Smooth muscle cell (in vitro differentiated cells): ENCODE data around the gene COA3. TPM values are rescaled to one million over a fixed set of nuclear protein-coding genes. Genes with fewer than 3 reads are reported as not detected.

Source experiments
- DNase-seq: peaks from one replicate; lab custom pipeline; 2025; ENCODE audit not compliant: unreplicated experiment; lab: John Stamatoyannopoulos, UW
- H2AFZ ChIP-seq: fragments of 200-600 bp; sonication (generic); 2 replicates; pipeline ENCODE4 v1.6.0; 2016; ENCODE audit warnings: antibody characterized with exemption, low read depth, mild to moderate bottlenecking
- H3F3A ChIP-seq: fragments of 200-600 bp; sonication (generic); 2 replicates; pipeline ENCODE4 v1.6.0; 2017; ENCODE audit warnings: antibody characterized with exemption, low read depth
- H3K27ac ChIP-seq: fragments of 200-600 bp; sonication (generic); 2 replicates; pipeline ENCODE4 v1.5.1; 2016; ENCODE audit warnings: low read depth, mild to moderate bottlenecking
- H3K27me3 ChIP-seq: fragments of 200-600 bp; sonication (generic); 2 replicates; pipeline ENCODE4 v1.6.1; 2016; ENCODE audit warnings: low read depth, mild to moderate bottlenecking
- H3K36me3 ChIP-seq: fragments of 200-600 bp; sonication (generic); 2 replicates; pipeline ENCODE4 v1.5.1; 2016; ENCODE audit warnings: low read depth
- H3K4me1 ChIP-seq: fragments of 200-600 bp; sonication (generic); 2 replicates; pipeline ENCODE4 v1.5.1; 2016; ENCODE audit warnings: low read depth
- H3K4me2 ChIP-seq: fragments of 200-600 bp; sonication (generic); 2 replicates; pipeline ENCODE4 v1.6.0; 2016; ENCODE audit warnings: mild to moderate bottlenecking
- H3K4me3 ChIP-seq: fragments of 200-600 bp; sonication (generic); 2 replicates; pipeline ENCODE4 v1.5.1; 2016; ENCODE audit warnings: mild to moderate bottlenecking
- H3K79me2 ChIP-seq: fragments of 200-600 bp; sonication (generic); 2 replicates; pipeline ENCODE4 v1.6.0; 2016; ENCODE audit warnings: low read depth, mild to moderate bottlenecking
- H3K9ac ChIP-seq: fragments of 200-600 bp; sonication (generic); 2 replicates; pipeline ENCODE4 v1.6.0; 2016; ENCODE audit warnings: low read depth
- H3K9me3 ChIP-seq: fragments of 200-600 bp; sonication (generic); replicated peaks from 2 replicates; pipeline ENCODE4 v1.5.1; 2016; ENCODE audit warnings: low read depth
- H4K20me1 ChIP-seq: fragments of 200-600 bp; sonication (generic); 2 replicates; pipeline ENCODE4 v1.6.0; 2016; ENCODE audit warnings: low read depth
- CTCF ChIP-seq: fragments of 200-600 bp; sonication (generic); IDR thresholded peaks from 2 replicates; pipeline ENCODE4 v1.5.1; 2017; ENCODE audit warnings: borderline replicate concordance, mild to moderate bottlenecking, antibody characterized with exemption; ENCODE audit not compliant: insufficient read depth, poor library complexity, severe bottlenecking
- WGBS: methylation state at CpG from one replicate; pipeline ENCODE4 v1.1.7; 2016; ENCODE audit warnings: low lambda C conversion rate; 5-methylcytosine and 5-hydroxymethylcytosine counted together
- polyA plus RNA-seq: library from polyadenylated mRNA; unstranded; fragments of >200 nt; fragmentation: Nextera tagmentation; extraction: Ambion mirVana; gene quantifications from 2 replicates; pipeline ENCODE4 v1.2.1, GENCODE V29; 2016
- total RNA-seq: library from RNA; depleted of rRNA; stranded (reverse); fragments of >200 nt; gene quantifications from 2 replicates; pipeline ENCODE4 v1.2.3, GENCODE V29; 2014

Gene COA3
- total and polyA plus RNA-seq, 2 experiments from 2014 or later: 106 to 127 TPM

- DNase-seq: no peak
- Histone ChIP-seq H3K9me3 (no peaks in the 10 kb centered on the region), H3K36me3 (no peaks in the 10 kb centered on the region), H3K4me2 (no peak overlapping the region), H3K27me3 (no peaks in the 10 kb centered on the region), H2AFZ (no peak overlapping the region), H3K4me3 (no peak overlapping the region), H3K79me2 (peaks cover 15% of the 10 kb centered on the region), H3K4me1 (peaks cover 8% of the 10 kb centered on the region), H3K27ac (no peak overlapping the region), H3K9ac (no peak overlapping the region), H3F3A (no peaks in the 10 kb centered on the region), H4K20me1 (no peaks in the 10 kb centered on the region)
- peak; percentile 70 for TF ChIP-seq CTCF
- WGBS: 21% methylated on average over 2 of the region's 2 CpGs
Measured at GRCh38 chr17:42819939-42820535, 21.5 kb upstream of the COA3 start.

GRCh38 chr17:42818379-42818778, 19.9 kb upstream of the COA3 start:
- Histone ChIP-seq H3K27ac (no peak overlapping the region), H3K9ac (no peak overlapping the region), H3K4me2 (no peak overlapping the region), H2AFZ (no peak overlapping the region), H3F3A (no peaks in the 10 kb centered on the region), H3K4me3 (no peak overlapping the region), H3K4me1 (peaks cover 6% of the 10 kb centered on the region), H3K79me2 (peaks cover 9% of the 10 kb centered on the region), H3K27me3 (no peaks in the 10 kb centered on the region), H4K20me1 (no peaks in the 10 kb centered on the region), H3K36me3 (peaks cover 9% of the 10 kb centered on the region), H3K9me3 (no peaks in the 10 kb centered on the region)
- no peak for DNase-seq
- WGBS: 96% methylated on average over 5 of the region's 5 CpGs
- no peak for TF ChIP-seq CTCF

- no peak overlapping the region for H2AFZ ChIP-seq
- peaks cover 9% of the 10 kb centered on the region for H3K36me3 ChIP-seq
- WGBS: 80% methylated on average over 1 of the region's 1 CpG
Measured at GRCh38 chr17:42817866-42818265, 19.4 kb upstream of the COA3 start.

More at GRCh38 chr17:42817866-42818265, 19.4 kb upstream of the COA3 start:
- DNase-seq: no peak
- Histone ChIP-seq H3K79me2 (peaks cover 4% of the 10 kb centered on the region), H3K9me3 (no peaks in the 10 kb centered on the region), H3K9ac (no peak overlapping the region), H4K20me1 (no peaks in the 10 kb centered on the region), H3K4me2 (no peak overlapping the region), H3K27ac (no peak overlapping the region), H3K4me3 (no peak overlapping the region), H3K4me1 (peaks cover 1% of the 10 kb centered on the region), H3F3A (no peaks in the 10 kb centered on the region), H3K27me3 (no peaks in the 10 kb centered on the region)
- TF ChIP-seq CTCF: no peak
